Endothelial cell (in vitro differentiated cells): ENCODE results near the gene HLA-DPA1. TPM values are rescaled to one million over a fixed set of nuclear protein-coding genes. Genes with fewer than 3 reads are reported as not detected.

Experiments
- DNase-seq: peaks from one replicate; pipeline ENCODE4 v3.0.0; 2021; ENCODE audit warnings: low spot score
- H3K27ac Mint-ChIP-seq: one replicate; pipeline ENCODE4 v1.8.0; 2021; ENCODE audit warnings: mixed read lengths, inconsistent platforms; ENCODE audit not compliant: unreplicated experiment
- H3K27me3 Mint-ChIP-seq: one replicate; pipeline ENCODE4 v1.8.0; 2021; ENCODE audit warnings: mild to moderate bottlenecking, moderate library complexity, mixed read lengths, inconsistent platforms; ENCODE audit not compliant: unreplicated experiment
- H3K36me3 Mint-ChIP-seq: one replicate; pipeline ENCODE4 v1.8.0; 2021; ENCODE audit warnings: mild to moderate bottlenecking, low read depth, mixed read lengths, inconsistent platforms; ENCODE audit not compliant: unreplicated experiment
- H3K4me1 Mint-ChIP-seq: one replicate; pipeline ENCODE4 v1.8.0; 2021; ENCODE audit warnings: mild to moderate bottlenecking, mixed read lengths, inconsistent platforms; ENCODE audit not compliant: unreplicated experiment
- H3K4me3 Mint-ChIP-seq: one replicate; pipeline ENCODE4 v1.8.0; 2021; ENCODE audit warnings: mild to moderate bottlenecking, mixed read lengths, inconsistent platforms; ENCODE audit not compliant: unreplicated experiment
- H3K9me3 Mint-ChIP-seq: one replicate; pipeline ENCODE4 v1.8.0; 2021; ENCODE audit warnings: mixed read lengths, inconsistent platforms; ENCODE audit not compliant: unreplicated experiment
- CTCF ChIP-seq: fragments of 200-600 bp; sonication (generic); IDR thresholded peaks from one replicate; pipeline ENCODE4 v1.5.0; 2021; ENCODE audit warnings: antibody characterized with exemption; ENCODE audit not compliant: unreplicated experiment
- total RNA-seq: library from RNA; stranded (reverse); fragmentation: NEBNext Ultra II Directional; extraction: Animal tissue kit (Norgen Biotek cat#: 25700); gene quantifications from one replicate; pipeline ENCODE4 v1.2.1, GENCODE V29; 2021; ENCODE audit not compliant: unreplicated experiment

HLA-DPA1 gene
- total RNA-seq, 1 donor from 2014 or later: 8.5 TPM

- TF ChIP-seq CTCF: no peak
- peaks cover 8% of the 10 kb centered on the region for H3K27me3 Mint-ChIP-seq
- no peak for DNase-seq
- H3K4me3 Mint-ChIP-seq: peak overlapping the region; percentile 88
- peaks cover 21% of the 10 kb centered on the region for H3K4me1 Mint-ChIP-seq
- H3K36me3 Mint-ChIP-seq: no peaks in the 10 kb centered on the region
- no peaks in the 10 kb centered on the region for H3K9me3 Mint-ChIP-seq
- peak overlapping the region; percentile 65 for H3K27ac Mint-ChIP-seq
Measured at GRCh38 chr6:33081098-33081824, 7.8 kb upstream of the HLA-DPA1 start.

- H3K27ac Mint-ChIP-seq: peak overlapping the region; percentile 81
- no peaks in the 10 kb centered on the region for H3K36me3 Mint-ChIP-seq
- peak; percentile 55 for DNase-seq
- TF ChIP-seq CTCF: no peak
- peak overlapping the region; percentile 88 for H3K4me3 Mint-ChIP-seq
- H3K9me3 Mint-ChIP-seq: no peaks in the 10 kb centered on the region
- H3K27me3 Mint-ChIP-seq: peaks cover 8% of the 10 kb centered on the region
- peaks cover 21% of the 10 kb centered on the region for H3K4me1 Mint-ChIP-seq
Measured at GRCh38 chr6:33080127-33081089, 7.0 kb upstream of the HLA-DPA1 start.

- no peak for TF ChIP-seq CTCF
- no peak overlapping the region for H3K4me3 Mint-ChIP-seq
Measured at GRCh38 chr6:33079580-33079979, 6.1 kb upstream of the HLA-DPA1 start.

GRCh38 chr6:33078919-33079521, 5.6 kb upstream of the HLA-DPA1 start:
- H3K27ac Mint-ChIP-seq: no peak overlapping the region
- H3K4me3 Mint-ChIP-seq: no peak overlapping the region
- no peaks in the 10 kb centered on the region for H3K36me3 Mint-ChIP-seq
- no peak for TF ChIP-seq CTCF
- no peaks in the 10 kb centered on the region for H3K9me3 Mint-ChIP-seq
- peaks cover 8% of the 10 kb centered on the region for H3K27me3 Mint-ChIP-seq
- peaks cover 21% of the 10 kb centered on the region for H3K4me1 Mint-ChIP-seq
- DNase-seq: no peak

More at GRCh38 chr6:33079580-33079979, 6.1 kb upstream of the HLA-DPA1 start:
- H3K27ac Mint-ChIP-seq: no peak overlapping the region
- no peaks in the 10 kb centered on the region for H3K36me3 Mint-ChIP-seq
- peaks cover 21% of the 10 kb centered on the region for H3K4me1 Mint-ChIP-seq
- no peaks in the 10 kb centered on the region for H3K9me3 Mint-ChIP-seq
- peaks cover 8% of the 10 kb centered on the region for H3K27me3 Mint-ChIP-seq
- DNase-seq: no peak
